GM10266 (cell line): Measurements from ENCODE around the gene PLCB2.

Source experiments
- DNase-seq: peaks from one replicate; pipeline ENCODE4 v3.0.0; 2012; ENCODE audit errors: extremely low spot score
- TF ChIP-seq, protein P1 (sequence below): IDR thresholded peaks from 2 replicates; pipeline ENCODE4 v1.5.1; 2012; ENCODE audit warnings: mild to moderate bottlenecking, low read depth; ENCODE audit not compliant: control insufficient read depth, insufficient read depth; ENCODE audit errors: missing control alignments

PLCB2 gene

GRCh38 chr15:40328751-40329150 lies 21.0 kb upstream of the PLCB2 start:
- TF ChIP-seq, protein P1, sequence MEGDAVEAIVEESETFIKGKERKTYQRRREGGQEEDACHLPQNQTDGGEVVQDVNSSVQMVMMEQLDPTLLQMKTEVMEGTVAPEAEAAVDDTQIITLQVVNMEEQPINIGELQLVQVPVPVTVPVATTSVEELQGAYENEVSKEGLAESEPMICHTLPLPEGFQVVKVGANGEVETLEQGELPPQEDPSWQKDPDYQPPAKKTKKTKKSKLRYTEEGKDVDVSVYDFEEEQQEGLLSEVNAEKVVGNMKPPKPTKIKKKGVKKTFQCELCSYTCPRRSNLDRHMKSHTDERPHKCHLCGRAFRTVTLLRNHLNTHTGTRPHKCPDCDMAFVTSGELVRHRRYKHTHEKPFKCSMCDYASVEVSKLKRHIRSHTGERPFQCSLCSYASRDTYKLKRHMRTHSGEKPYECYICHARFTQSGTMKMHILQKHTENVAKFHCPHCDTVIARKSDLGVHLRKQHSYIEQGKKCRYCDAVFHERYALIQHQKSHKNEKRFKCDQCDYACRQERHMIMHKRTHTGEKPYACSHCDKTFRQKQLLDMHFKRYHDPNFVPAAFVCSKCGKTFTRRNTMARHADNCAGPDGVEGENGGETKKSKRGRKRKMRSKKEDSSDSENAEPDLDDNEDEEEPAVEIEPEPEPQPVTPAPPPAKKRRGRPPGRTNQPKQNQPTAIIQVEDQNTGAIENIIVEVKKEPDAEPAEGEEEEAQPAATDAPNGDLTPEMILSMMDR, result no peak
- no peak for DNase-seq

GRCh38 chr15:40328176-40328575 lies 20.4 kb upstream of the PLCB2 start:
- TF ChIP-seq, protein P1, result no peak
- DNase-seq, result no peak

DNA sequence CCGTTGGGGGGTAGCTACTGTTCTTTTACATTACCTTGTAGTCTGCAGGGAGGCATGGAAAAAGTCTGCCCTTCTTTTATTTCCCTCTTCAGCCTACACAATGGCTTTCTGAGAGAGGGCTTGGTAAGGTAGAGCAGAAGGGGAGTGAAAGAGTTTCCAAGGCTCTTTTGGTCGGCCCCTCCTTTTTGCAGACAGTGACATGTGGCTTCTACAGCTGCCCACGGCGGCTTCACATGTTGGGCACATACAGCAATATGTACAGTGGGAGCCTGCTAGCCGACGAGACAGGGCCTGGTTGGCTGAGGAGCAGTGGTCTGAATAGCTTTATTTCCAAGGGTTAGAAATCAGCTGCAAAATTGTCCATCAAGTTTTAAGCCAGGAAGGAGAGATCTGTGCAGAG lies 19.7 kb upstream of the PLCB2 start:
- DNase-seq, result no peak

GRCh38 chr15:40325700-40326099 lies 18.0 kb upstream of the PLCB2 start:
- no peak for DNase-seq
- TF ChIP-seq, protein P1, result no peak

More for the DNA sequence above, 19.7 kb upstream of the PLCB2 start:
- TF ChIP-seq, protein P1, result no peak

- DNase-seq, result no peak
Measured at GRCh38 chr15:40325188-40325587, 17.5 kb upstream of the PLCB2 start.

DNA sequence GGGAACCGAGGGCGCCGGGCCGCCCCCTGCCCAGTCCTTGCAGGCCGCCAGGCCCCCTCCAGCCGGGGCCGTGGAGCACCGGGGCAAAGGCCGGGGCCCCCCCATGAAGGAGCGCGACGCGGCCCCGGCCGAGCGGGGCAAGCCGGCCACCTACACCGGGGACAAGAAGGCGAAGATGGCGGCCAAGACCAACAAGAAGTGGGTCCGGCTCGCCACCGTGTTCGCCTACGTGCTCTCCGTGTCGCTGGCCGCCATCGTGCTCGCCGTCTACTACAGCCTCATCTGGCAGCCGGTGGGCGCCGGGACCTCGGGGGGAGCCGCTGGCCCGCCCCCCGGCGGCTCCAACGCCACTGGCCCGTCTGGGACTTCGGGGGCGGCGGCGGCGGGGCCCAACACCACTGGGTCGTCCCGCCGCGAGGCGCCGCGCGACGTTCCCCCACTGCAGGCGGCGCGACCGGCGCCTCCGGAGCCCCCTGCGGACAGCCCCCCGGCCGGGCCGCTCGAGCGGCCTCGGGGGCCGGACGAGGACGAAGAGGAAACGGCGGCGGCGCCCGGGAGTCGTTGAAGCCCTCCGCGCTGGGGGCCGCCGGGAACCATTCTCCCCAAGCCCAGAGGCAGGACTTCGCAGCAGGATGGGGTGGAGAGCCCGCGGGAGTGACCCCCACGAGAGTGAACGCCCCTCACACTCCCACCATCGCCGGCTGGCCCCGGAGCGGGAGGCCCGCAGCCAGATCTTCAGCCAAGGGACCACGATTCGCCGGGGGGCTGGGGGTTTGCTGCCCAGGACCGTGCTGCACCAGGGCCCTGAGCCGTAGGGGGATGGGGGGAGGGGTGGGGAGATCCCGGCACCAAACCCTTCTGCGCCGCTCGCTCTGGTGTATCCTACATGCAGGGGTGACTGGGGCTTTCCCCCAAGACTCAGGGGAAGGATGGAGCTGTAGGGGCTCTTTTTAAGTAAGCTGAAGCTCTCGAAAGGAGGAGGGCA lies 16.5 kb upstream of the PLCB2 start:
- peak; percentile 70 for DNase-seq
- TF ChIP-seq, protein P1, result no peak

More at GRCh38 chr15:40325188-40325587, 17.5 kb upstream of the PLCB2 start:
- TF ChIP-seq, protein P1, result no peak
